Renal cortex interstitium (tissue), 11 donors: ENCODE data around the gene FYN. TPM values are rescaled to one million over a fixed set of nuclear protein-coding genes. Genes with fewer than 3 reads are reported as not detected.

Source experiments
- DNase-seq, 11 donors: peaks; one replicate each; pipeline ENCODE4 v3.0.0-alpha.2; 2013; ENCODE audit warnings: low read depth in 9 of 11, low spot score in 4 of 11; ENCODE audit errors: extremely low read depth in 1 of 11
- polyA plus RNA-seq, 3 donors: library from polyadenylated mRNA; unstranded; fragments of 120-200 nt; gene quantifications; one replicate each; pipeline ENCODE4 v1.2.1, GENCODE V29; 2013; ENCODE audit not compliant: insufficient read length in 3 of 3

FYN gene
- polyA plus RNA-seq, 3 donors = 137 to 177 (median 176) TPM

DNA sequence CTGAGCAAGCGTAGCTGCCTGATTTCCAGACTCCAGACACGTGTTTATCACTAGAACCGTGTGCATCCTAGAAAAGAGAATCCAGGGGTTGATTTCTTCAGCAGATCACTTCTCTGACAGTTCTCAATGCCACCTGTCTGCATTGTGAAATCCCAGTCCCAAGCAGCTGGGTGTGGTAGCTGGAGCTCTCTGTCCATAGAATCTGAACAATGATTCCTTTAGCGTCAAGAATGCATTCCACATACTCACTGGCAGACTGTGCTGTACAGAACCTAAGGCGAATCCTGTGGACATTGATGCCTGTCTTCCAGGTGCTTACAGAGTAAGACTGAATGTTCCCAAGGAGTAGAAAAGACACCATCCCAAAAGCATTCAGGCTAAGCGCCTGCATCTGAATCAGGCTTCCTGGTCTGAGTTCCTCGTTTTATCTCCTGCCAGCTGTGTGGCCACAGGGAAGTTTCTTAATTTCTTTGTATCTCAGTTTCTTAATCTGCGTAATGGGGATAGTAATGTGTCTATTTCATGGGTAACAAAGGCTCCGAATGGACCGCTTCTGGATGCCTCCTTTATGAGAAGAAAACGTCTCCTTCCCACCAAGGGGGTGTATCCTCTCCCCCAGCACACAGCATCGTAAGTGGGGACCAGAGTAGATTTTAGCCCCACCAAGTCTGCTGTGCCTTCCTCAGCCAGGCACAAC lies 257.2 kb downstream of the FYN start:
- no peak for DNase-seq

- no peak for DNase-seq
Observed at GRCh38 chr6:111614833-111615582, 258.2 kb downstream of the FYN start.

GRCh38 chr6:111612379-111612778 lies 260.9 kb downstream of the FYN start:
- no peak for DNase-seq

DNA sequence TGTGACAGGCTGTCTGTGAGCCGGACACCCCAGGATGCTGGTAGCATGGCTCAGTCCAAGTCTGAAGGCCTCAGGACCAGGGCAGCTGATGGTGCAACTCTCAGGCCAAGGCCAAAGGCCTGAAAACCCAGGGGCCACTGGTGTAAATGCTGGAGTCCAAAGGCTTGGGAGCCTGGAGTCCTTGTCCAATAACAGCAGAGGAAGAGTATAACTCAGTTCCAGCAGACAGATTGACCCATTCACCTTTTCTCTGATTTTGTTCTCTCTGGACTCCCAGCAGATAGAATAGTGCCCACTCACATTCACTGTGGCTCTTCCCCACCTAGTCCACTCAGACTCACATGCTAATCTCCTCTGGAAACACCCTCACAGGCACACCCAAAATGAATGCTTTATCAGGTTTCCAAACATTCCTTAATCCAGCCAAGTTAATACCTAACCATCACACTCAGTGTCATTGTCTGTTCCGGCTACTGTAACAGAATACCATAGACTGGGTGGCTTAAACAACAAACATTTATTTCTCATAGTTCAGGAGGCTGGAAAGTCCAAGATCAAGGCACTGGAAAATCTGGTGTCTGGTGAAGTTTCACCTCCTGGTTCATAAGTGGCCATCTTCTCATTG lies 262.6 kb downstream of the FYN start:
- DNase-seq = no peak

Other genes with a start within 250 kb of the FYN start
- gene CCN6, start 180.7 kb upstream of the FYN start, polyA plus RNA-seq = 1 to 10 TPM; 2.5 to 3.8 (median 3.3) TPM
- 10 to 100 TPM; 25.9 to 50.8 (median 32.1) TPM for gene TUBE1, start 214.0 kb upstream of the FYN start, polyA plus RNA-seq
- gene FAM229B, start 214.1 kb upstream of the FYN start, polyA plus RNA-seq = 10 to 100 TPM; 39.9 to 47.9 (median 44.4) TPM